ENCODE measurements around the gene MDN1. TPM values are rescaled to one million over a fixed set of nuclear protein-coding genes. Genes with fewer than 3 reads are reported as not detected.

The MDN1 gene
- total RNA-seq, 1 experiment from 2014 or later, result 117 TPM

GRCh38 chr6:89662659-89663223, 156.9 kb downstream of the MDN1 start:
- Histone ChIP-seq H3K14ac (ENCODE audit: insufficient read depth, low read length) (no peak overlapping the region), H3K9me3 (ENCODE audit: control insufficient read depth, low read depth, low read length) (no peaks in the 10 kb centered on the region), H3K18ac (ENCODE audit: insufficient read length, low read depth, low read length) (no peak overlapping the region), H4K91ac (ENCODE audit: insufficient read length, low read depth, low read length) (no peak overlapping the region), H4K8ac (replicated peaks; ENCODE audit: insufficient read length, low read depth, low read length) (no peak overlapping the region), H4K20me1 (ENCODE audit: control insufficient read depth, insufficient read depth, insufficient read length) (no peaks in the 10 kb centered on the region), H2AK5ac (ENCODE audit: insufficient read length, low read length) (no peak overlapping the region), H2BK5ac (ENCODE audit: insufficient read length, low read length) (no peak overlapping the region), H3K23me2 (ENCODE audit: insufficient read length, low read depth, low read length, poor library complexity, severe bottlenecking) (no peaks in the 10 kb centered on the region), H3K4me2 (ENCODE audit: insufficient read depth, insufficient read length, low read length) (no peak overlapping the region), H3T11ph (ENCODE audit: low read length) (no peak overlapping the region), H3K4ac (ENCODE audit: low read depth, low read length) (no peak overlapping the region), H2BK12ac (ENCODE audit: insufficient read length, low read depth, low read length) (no peak overlapping the region), H3K23ac (ENCODE audit: insufficient read length, low read depth, low read length) (no peak overlapping the region), H3K79me2 (ENCODE audit: insufficient read depth, low read length) (no peaks in the 10 kb centered on the region), H3K56ac (ENCODE audit: insufficient read length, low read depth, low read length) (no peak overlapping the region), H2BK20ac (ENCODE audit: low read depth, low read length, poor library complexity, severe bottlenecking) (no peak overlapping the region), H2BK15ac (ENCODE audit: low read depth, low read length) (no peak overlapping the region), H3K27ac (ENCODE audit: insufficient read length, low read depth, low read length) (no peak overlapping the region), H3K9ac (ENCODE audit: extremely low read depth, insufficient read length, low read length) (no peak overlapping the region), H3K79me1 (ENCODE audit: insufficient read depth, low read depth, low read length, poor library complexity, severe bottlenecking) (no peaks in the 10 kb centered on the region), H3K4me1 (ENCODE audit: insufficient read depth, low read length) (no peaks in the 10 kb centered on the region), H2BK120ac (ENCODE audit: low read depth, low read length, poor library complexity, severe bottlenecking) (no peak overlapping the region), H2AFZ (ENCODE audit: low read length) (no peak overlapping the region), H3K27me3 (ENCODE audit: insufficient read depth, low read length) (no peaks in the 10 kb centered on the region), H4K5ac (ENCODE audit: insufficient read length, low read depth, low read length) (no peak overlapping the region)
- TF ChIP-seq CTCF (conservative IDR thresholded peaks at IDR 0.05), result no peak
- H3K27ac Mint-ChIP-seq, result peak overlapping the region in 2 of 3 experiments; percentile 17 to 60; a peak in 3 of 7 replicates
- H3K36me3 Mint-ChIP-seq (ENCODE audit: insufficient read depth in 1 of 3, low read depth in 3 of 3), result peaks cover 64 to 91% (median 68%) of the 10 kb centered on the region in 3 experiments
- peaks cover 4 to 5% of the 10 kb centered on the region in 2 experiments for H3K4me1 Mint-ChIP-seq
- H3K27me3 Mint-ChIP-seq (ENCODE audit: low read depth), result no peaks in the 10 kb centered on the region
- no peak overlapping the region for H3K4me3 Mint-ChIP-seq
- no peak for DNase-seq
- WGBS (ENCODE audit: extremely low coverage, insufficient read length, low lambda C conversion rate), result no CpG with 5 or more reads among the region's 4 CpGs
- H3K9me3 Mint-ChIP-seq, result no peaks in the 10 kb centered on the region
